Measurements from ENCODE around the gene TBC1D21.
"Not testable (repeated sequence)": the region's sequence is repeated elsewhere in the genome, so short reads cannot be mapped to it uniquely, and the experiment has no call there.

The TBC1D21 gene

DNA sequence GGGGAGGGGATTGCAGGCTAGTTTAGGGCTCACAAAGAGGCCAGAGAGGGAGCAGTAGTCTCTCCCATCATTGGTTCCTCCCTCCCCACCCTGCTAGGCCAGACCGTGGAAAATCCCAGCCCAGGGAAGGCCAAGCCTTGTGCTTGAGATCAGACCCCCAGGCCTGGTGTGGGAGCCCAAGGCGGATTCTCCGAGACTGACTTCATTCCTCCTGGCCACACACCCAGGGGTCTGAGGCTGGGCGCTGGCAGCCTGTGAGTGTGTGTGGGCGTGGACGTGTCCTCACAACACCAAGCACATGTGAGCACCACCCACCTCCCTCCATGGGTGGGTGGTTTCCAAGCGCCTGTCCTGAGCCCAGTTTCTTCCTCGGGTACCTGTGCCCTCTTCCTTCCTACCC lies 57.0 kb downstream of the TBC1D21 start:
- no peak for DNase-seq (ENCODE audit: low read depth)

GRCh38 chr15:73930790-73931281 lies 57.5 kb downstream of the TBC1D21 start:
- DNase-seq (ENCODE audit: low read depth): no peak

- DNase-seq (ENCODE audit: low read depth): no peak
Observed at GRCh38 chr15:73931441-73931840, 58.1 kb downstream of the TBC1D21 start.

DNA sequence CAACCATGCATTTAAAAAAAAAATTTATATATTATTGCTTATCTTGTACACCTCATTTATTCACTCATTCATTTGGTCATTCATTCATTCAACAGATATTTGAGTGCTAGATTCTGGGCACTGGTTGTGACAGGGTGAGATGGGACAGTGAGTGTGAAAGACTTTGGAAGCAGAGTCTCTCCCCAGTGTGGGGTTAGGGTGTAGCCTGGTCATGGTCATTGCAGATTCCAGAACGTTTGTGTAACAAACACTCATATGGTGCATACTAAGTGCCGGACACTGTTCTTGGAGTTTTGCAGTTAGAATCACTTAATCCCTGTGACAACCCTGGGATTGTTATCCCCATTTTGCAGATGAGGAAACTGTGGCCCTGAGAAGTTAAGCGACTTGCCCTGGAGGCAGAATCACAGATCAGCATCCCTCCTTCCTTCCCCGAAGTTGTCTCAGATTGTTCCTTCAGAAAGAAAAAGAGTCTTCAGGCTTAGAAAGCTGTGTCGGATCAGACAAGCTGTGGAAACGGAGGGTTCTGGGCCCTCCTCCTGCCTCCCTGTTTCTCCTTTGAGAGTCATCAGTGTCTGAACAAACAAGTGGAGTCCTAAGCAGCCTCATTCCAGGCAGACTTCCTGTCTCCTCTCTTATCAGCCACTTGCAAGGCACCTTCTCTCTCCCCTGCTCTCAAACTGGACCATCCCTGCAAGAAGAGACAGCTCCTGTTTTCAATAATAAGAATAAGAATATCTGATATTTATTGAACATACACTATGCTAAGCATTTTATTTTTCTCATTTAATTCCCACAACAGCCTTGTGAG lies 59.2 kb downstream of the TBC1D21 start:
- DNase-seq (ENCODE audit: low read depth): no peak

- DNase-seq (ENCODE audit: low read depth): no peak
Observed at GRCh38 chr15:73934281-73934680, 60.9 kb downstream of the TBC1D21 start.

GRCh38 chr15:73935547-73935946 lies 62.2 kb downstream of the TBC1D21 start:
- DNase-seq (ENCODE audit: low read depth): no peak

DNA sequence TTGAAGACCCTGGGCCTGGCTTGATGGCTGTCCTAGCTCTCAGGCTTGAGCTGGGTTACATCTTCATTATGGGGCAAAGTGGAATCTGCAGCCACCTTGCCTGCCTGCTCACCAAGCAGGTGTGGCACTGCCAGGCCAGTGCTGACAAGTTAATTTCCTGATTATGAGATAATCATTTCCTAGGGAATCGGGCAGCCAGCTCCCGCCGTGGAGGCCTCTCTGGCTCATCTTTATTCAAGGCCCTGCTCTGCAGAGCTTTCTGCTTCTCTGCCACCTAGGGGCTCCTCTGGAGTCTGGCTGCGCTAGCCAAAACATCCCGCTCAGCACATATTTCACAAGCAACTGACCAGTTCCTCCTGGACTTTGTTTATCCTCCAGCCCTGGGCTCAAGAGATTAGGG lies 62.8 kb downstream of the TBC1D21 start:
- no peak for DNase-seq (ENCODE audit: low read depth)

DNA sequence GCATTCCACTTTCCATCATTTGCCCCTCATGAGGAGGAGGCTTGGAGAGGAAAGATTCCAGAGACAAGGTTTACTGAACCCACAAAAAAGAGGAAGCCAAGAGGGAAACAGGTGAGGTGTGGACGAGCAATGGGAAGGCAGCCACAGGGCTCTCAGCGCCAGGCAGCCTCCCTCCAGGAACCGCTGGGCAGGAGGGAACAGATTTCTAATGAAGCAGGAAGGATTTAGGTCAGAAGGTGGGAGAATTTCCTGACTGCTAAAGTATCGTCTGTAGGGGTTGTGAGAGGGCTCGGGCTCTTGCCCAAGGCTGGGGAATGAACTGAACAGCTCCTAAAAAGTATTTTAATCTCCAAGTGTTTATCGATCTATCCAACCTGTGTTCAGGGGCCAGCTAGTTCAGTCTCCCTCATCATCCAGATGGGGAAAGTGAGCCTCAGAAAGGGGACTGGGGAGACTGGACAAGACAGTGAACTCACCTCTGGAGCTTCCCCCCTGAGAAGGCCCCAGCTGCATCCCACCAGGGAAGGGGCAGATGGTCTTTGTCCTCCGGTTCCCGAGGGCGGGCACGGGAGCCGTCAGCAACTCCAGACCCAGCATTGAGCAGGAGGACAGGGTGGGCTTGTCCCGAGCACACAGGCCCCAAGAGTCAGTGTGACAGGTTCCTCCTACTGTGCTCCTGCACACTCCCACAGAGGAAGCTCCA lies 63.4 kb downstream of the TBC1D21 start:
- DNase-seq (ENCODE audit: low read depth): no peak

DNA sequence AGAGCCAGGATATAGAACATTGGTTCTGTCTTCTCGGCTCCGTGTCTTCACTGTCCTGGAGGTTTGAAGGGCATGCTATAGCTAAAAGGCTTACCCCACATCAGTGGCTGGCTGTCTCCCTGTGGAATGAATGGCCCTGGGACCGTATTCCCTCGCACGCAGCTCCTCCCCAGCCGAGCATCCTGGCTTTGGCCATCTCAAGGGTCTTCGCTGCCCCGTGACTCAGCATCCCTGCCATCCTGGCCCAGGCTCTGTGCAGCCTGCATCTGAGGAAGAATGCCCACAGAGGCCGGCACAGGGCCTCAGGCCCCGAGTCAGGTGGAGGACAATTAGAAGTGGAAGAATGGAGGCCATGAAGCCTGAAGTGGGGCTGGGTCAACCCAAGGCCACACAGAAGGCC lies 63.9 kb downstream of the TBC1D21 start:
- DNase-seq (ENCODE audit: low read depth): no peak

GRCh38 chr15:73937726-73938125 lies 64.4 kb downstream of the TBC1D21 start:
- no peak for DNase-seq (ENCODE audit: low read depth)

- DNase-seq (ENCODE audit: low read depth): not testable (repeated sequence)
Observed at GRCh38 chr15:73938516-73938915, 65.2 kb downstream of the TBC1D21 start.

Data from T follicular helper cell (primary cell).